NB4 (cell line): ENCODE results near the gene RC3H2.
"Not testable (repeated sequence)": the region's sequence is repeated elsewhere in the genome, so short reads cannot be mapped to it uniquely, and the experiment has no call there.

Experiments
- MAX ChIP-seq: IDR thresholded peaks from 2 replicates; pipeline ENCODE4 v1.6.1; 2011; ENCODE audit warnings: low read depth, low read length
- POLR2A ChIP-seq: IDR thresholded peaks from 2 replicates; pipeline ENCODE4 v1.6.1; 2011; ENCODE audit warnings: mild to moderate bottlenecking; ENCODE audit not compliant: insufficient read length; ENCODE audit errors: extremely low read depth
- TF ChIP-seq, protein P1 (sequence below): IDR thresholded peaks from one replicate; pipeline ENCODE4 v1.5.1; 2012; ENCODE audit warnings: low read depth, low read length

DNA sequence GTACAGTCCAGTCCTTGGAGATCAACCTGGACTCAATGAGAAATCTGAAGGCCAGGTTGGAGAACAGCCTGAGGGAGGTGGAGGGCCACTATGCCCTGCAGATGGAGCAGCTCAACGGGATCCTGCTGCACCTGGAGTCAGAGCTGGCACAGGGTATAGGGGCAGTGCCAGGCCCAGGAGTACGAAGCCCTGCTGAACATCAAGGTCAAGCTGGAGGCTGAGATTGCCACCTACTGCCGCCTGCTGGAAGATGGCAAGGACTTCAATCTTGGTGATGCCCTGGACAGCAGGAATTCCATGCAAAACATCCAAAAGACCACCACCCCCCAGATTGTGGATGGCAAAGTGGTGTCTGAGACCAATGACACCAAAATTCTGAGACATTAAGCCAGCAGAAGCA lies 66.7 kb downstream of the RC3H2 start:
- TF ChIP-seq, protein P1, sequence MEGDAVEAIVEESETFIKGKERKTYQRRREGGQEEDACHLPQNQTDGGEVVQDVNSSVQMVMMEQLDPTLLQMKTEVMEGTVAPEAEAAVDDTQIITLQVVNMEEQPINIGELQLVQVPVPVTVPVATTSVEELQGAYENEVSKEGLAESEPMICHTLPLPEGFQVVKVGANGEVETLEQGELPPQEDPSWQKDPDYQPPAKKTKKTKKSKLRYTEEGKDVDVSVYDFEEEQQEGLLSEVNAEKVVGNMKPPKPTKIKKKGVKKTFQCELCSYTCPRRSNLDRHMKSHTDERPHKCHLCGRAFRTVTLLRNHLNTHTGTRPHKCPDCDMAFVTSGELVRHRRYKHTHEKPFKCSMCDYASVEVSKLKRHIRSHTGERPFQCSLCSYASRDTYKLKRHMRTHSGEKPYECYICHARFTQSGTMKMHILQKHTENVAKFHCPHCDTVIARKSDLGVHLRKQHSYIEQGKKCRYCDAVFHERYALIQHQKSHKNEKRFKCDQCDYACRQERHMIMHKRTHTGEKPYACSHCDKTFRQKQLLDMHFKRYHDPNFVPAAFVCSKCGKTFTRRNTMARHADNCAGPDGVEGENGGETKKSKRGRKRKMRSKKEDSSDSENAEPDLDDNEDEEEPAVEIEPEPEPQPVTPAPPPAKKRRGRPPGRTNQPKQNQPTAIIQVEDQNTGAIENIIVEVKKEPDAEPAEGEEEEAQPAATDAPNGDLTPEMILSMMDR: not testable (repeated sequence)
- not testable (repeated sequence) for TF ChIP-seq POLR2A, MAX
